Esophagus muscularis mucosa (tissue), 4 donors: ENCODE results near the gene TRIM50.

Experiments
- CTCF ChIP-seq, 3 experiments: fragments of 200-600 bp in 2 of 3; fragments of 450-650 bp in 1 of 3; sonication (generic) in 2 of 3; IDR thresholded peaks; one replicate each; pipeline ENCODE4 v1.5.1; 2017 to 2019; ENCODE audit warnings: antibody characterized with exemption in 3 of 3, mild to moderate bottlenecking in 2 of 3, moderate library complexity in 1 of 3
- EP300 ChIP-seq: sonication (generic); formaldehyde crosslinking; IDR thresholded peaks from one replicate; pipeline ENCODE4 v1.6.1; 2017; ENCODE audit warnings: antibody characterized with exemption
- POLR2A ChIP-seq: fragments of 450-650 bp; IDR thresholded peaks from one replicate; pipeline ENCODE4 v1.6.1; 2017; ENCODE audit warnings: antibody characterized with exemption, moderate library complexity, mild to moderate bottlenecking, low read depth
- POLR2AphosphoS5 ChIP-seq, 2 donors: sonication (generic); formaldehyde crosslinking; IDR thresholded peaks; one replicate each; pipeline ENCODE4 v1.6.1; 2017; ENCODE audit warnings: antibody characterized with exemption in 2 of 2

- TF ChIP-seq POLR2AphosphoS5 (IDR thresholded peaks at IDR 0.05) (no peak), CTCF (IDR thresholded peaks at IDR 0.05) (no peak), EP300 (no peak), POLR2A (no peak)
Measured at GRCh38 chr7:73359746-73360375, 32.0 kb upstream of the TRIM50 start.
